ENCODE data around the gene PHLPP2.
"Not testable (repeated sequence)": the region's sequence is repeated elsewhere in the genome, so short reads cannot be mapped to it uniquely, and the experiment has no call there.

PHLPP2 gene

GRCh38 chr16:71610447-71610846 is 114.1 kb downstream of the PHLPP2 start:
- no peak for DNase-seq
- no peak overlapping the region for H3K27ac ChIP-seq
- no peak overlapping the region for H3K4me3 ChIP-seq (ENCODE audit: low read depth, low read length)
- no peaks in the 10 kb centered on the region for H3K9me3 ChIP-seq (ENCODE audit: severe bottlenecking)
- H3K36me3 ChIP-seq: no peaks in the 10 kb centered on the region
- no peaks in the 10 kb centered on the region for H3K27me3 ChIP-seq (ENCODE audit: insufficient read depth, low read depth, severe bottlenecking)
- TF ChIP-seq, protein P1, sequence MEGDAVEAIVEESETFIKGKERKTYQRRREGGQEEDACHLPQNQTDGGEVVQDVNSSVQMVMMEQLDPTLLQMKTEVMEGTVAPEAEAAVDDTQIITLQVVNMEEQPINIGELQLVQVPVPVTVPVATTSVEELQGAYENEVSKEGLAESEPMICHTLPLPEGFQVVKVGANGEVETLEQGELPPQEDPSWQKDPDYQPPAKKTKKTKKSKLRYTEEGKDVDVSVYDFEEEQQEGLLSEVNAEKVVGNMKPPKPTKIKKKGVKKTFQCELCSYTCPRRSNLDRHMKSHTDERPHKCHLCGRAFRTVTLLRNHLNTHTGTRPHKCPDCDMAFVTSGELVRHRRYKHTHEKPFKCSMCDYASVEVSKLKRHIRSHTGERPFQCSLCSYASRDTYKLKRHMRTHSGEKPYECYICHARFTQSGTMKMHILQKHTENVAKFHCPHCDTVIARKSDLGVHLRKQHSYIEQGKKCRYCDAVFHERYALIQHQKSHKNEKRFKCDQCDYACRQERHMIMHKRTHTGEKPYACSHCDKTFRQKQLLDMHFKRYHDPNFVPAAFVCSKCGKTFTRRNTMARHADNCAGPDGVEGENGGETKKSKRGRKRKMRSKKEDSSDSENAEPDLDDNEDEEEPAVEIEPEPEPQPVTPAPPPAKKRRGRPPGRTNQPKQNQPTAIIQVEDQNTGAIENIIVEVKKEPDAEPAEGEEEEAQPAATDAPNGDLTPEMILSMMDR (IDR thresholded peaks at IDR 0.05; ENCODE audit: low read depth, low read length): no peak

- H3K27ac ChIP-seq: no peak overlapping the region
- H3K4me3 ChIP-seq (ENCODE audit: low read depth, low read length): no peak overlapping the region
- no peaks in the 10 kb centered on the region for H3K27me3 ChIP-seq (ENCODE audit: insufficient read depth, low read depth, severe bottlenecking)
- H3K9me3 ChIP-seq (ENCODE audit: severe bottlenecking): no peaks in the 10 kb centered on the region
- TF ChIP-seq, protein P1 (IDR thresholded peaks at IDR 0.05; ENCODE audit: low read depth, low read length): no peak
- H3K36me3 ChIP-seq: no peaks in the 10 kb centered on the region
- no peak for DNase-seq
Measured at GRCh38 chr16:71609066-71609465, 115.4 kb downstream of the PHLPP2 start.

DNA sequence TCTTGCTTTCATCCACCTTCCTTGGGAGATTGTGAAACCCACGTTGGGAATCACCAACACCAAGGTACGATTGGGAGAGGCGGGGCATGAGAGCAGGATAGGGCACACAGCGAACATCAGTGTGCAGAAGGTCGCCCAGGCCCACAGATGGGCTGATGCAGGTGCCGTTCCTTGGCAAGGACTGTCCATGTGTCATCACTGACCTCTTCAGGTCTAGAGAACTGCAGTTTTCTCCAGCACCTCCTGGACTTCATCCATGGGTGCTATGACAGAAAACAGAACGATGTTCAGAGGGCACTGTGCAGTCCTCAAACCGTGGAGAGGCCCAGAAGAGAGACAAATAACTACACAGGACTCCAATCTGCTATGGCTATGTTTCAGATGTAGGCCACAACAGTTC is 123.7 kb downstream of the PHLPP2 start:
- Histone ChIP-seq H3K36me3 (no peaks in the 10 kb centered on the region), H3K9me3 (ENCODE audit: severe bottlenecking) (no peaks in the 10 kb centered on the region), H3K4me3 (ENCODE audit: low read depth, low read length) (no peak overlapping the region), H3K27ac (no peak overlapping the region), H3K27me3 (ENCODE audit: insufficient read depth, low read depth, severe bottlenecking) (no peaks in the 10 kb centered on the region)
- TF ChIP-seq, protein P1 (IDR thresholded peaks at IDR 0.05; ENCODE audit: low read depth, low read length): no peak
- no peak for DNase-seq

DNA sequence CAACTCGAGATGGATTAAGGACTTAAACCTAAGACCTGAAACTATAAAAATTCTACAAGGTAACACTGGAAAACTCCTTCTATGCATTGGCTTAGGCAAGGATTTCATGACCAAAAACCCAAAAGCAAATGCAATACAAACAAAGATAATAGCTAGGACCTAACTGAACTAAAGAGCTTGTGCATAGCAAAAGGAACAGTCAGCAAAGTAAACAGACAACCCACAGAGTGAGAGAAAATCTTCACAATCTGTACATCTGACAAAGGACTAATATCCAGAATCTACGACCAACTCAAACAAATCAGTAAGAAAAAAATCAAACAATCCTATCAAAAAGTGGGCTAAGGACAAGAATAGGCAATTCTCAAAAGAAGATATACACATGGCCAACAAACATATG is 126.1 kb downstream of the PHLPP2 start:
- H3K4me3 ChIP-seq (ENCODE audit: low read depth, low read length); H3K9me3 ChIP-seq (ENCODE audit: severe bottlenecking); DNase-seq; H3K27me3 ChIP-seq (ENCODE audit: insufficient read depth, low read depth, severe bottlenecking); H3K27ac ChIP-seq; H3K36me3 ChIP-seq: not testable (repeated sequence)

DNA sequence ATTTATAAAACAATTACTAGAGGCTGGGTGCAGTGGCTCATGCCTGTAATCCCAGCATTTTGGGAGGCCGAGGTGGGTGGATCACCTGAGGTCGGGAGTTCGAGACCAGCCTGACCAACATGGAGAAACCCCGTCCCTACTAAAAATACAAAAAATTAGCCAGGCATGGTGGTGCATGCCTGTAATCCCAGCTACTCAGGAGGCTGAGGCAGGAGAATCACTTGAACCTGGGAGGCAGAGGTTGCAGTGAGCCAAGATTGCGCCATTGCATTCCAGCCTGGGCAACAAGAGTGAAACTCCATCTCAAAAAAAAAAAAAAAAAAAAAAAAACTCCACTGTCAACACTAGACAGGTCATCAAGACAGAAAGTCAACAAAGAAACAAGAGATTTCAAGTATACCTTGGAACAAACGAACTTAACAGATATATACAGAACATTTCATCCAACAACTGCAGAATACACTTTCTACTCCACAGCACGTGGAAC is 129.1 kb downstream of the PHLPP2 start:
- H3K36me3 ChIP-seq; H3K27me3 ChIP-seq (ENCODE audit: insufficient read depth, low read depth, severe bottlenecking); H3K27ac ChIP-seq; DNase-seq; H3K9me3 ChIP-seq (ENCODE audit: severe bottlenecking); H3K4me3 ChIP-seq (ENCODE audit: low read depth, low read length): not testable (repeated sequence)

Measured in WERI-Rb-1 (cell line).